B cell (primary cell): ENCODE data around the gene KIAA1191. TPM values are rescaled to one million over a fixed set of nuclear protein-coding genes. Genes with fewer than 3 reads are reported as not detected.

Source experiments
- ATAC-seq: fragments of 200-7000 bp; cut with Tn5 transposase; one replicate; pipeline ENCODE4 v1.10.0; 2021; ENCODE audit warnings: low read depth, mild to moderate bottlenecking, moderate number of reproducible peaks, moderate library complexity
- CTCF ChIA-PET: fragments of 350-600 bp; sonication (Branson Sonifier 250); formaldehyde crosslinking; loops from one replicate; lab custom pipeline; 2021; ENCODE audit warnings: antibody characterized with exemption, inconsistent platforms; lab: Charles Lee
- POLR2A ChIA-PET: fragments of 350-600 bp; sonication (Branson Sonifier 250); formaldehyde crosslinking; loops from one replicate; lab custom pipeline; 2021; ENCODE audit warnings: antibody characterized with exemption; lab: Charles Lee
- DNase-seq: peaks from one replicate; pipeline ENCODE4 v3.0.0; 2013
- H2AFZ ChIP-seq: 2 replicates; pipeline ENCODE4 v1.6.1; 2012; ENCODE audit warnings: mild to moderate bottlenecking, low read depth, low read length; ENCODE audit not compliant: insufficient read depth, poor library complexity, severe bottlenecking
- H3K27ac ChIP-seq, 2 donors: 1 replicate in 1 of 2; 2 replicates in 1 of 2; pipeline ENCODE4 v1.5.1; 2012 to 2013; ENCODE audit warnings: low read length in 2 of 2, mild to moderate bottlenecking in 2 of 2, moderate library complexity in 1 of 2
- H3K27me3 ChIP-seq, 4 experiments: fragments of 200-600 bp in 1 of 4; sonication (generic) in 1 of 4; replicated peaks in 1 of 4; 1 replicate in 2 of 4; 2 replicates in 2 of 4; pipeline versions ENCODE4 v1.6.1 to v1.7.0; 2013 to 2016; ENCODE audit warnings: low read length in 3 of 4, mild to moderate bottlenecking in 2 of 4, mixed read lengths in 1 of 4, moderate library complexity in 1 of 4; ENCODE audit not compliant: insufficient read depth in 4 of 4, control insufficient read depth in 3 of 4; ENCODE audit errors: control extremely low read depth in 1 of 4
- H3K36me3 ChIP-seq, 2 experiments: replicated peaks in 1 of 2; 1 replicate in 1 of 2; 2 replicates in 1 of 2; pipeline versions ENCODE4 v1.6.1 to v1.7.1; 2013; ENCODE audit warnings: low read length in 1 of 2; ENCODE audit not compliant: insufficient read depth in 2 of 2, control insufficient read depth in 1 of 2; ENCODE audit errors: control extremely low read depth in 1 of 2, extremely low read depth in 1 of 2
- H3K4me1 ChIP-seq, 2 donors: fragments of 200-600 bp in 1 of 2; sonication (generic) in 1 of 2; 1 replicate in 1 of 2; 2 replicates in 1 of 2; pipeline versions ENCODE4 v1.5.1 to v1.6.1; 2013 to 2017; ENCODE audit warnings: low read length in 2 of 2; ENCODE audit not compliant: control insufficient read depth in 2 of 2, insufficient read depth in 2 of 2
- H3K4me2 ChIP-seq: replicated peaks from 2 replicates; pipeline ENCODE3; 2012; ENCODE audit warnings: mild to moderate bottlenecking, low read depth, low read length; ENCODE audit not compliant: poor library complexity, severe bottlenecking
- H3K4me3 ChIP-seq, 5 experiments: fragments of 200-600 bp in 1 of 5; sonication (generic) in 1 of 5; 1 replicate in 3 of 5; 2 replicates in 2 of 5; pipeline versions ENCODE4 v1.5.1 to v1.7.0; 2011 to 2016; ENCODE audit warnings: low read length in 4 of 5, mild to moderate bottlenecking in 4 of 5, low read depth in 2 of 5, control low read depth in 1 of 5, moderate library complexity in 1 of 5; ENCODE audit not compliant: insufficient read depth in 1 of 5; ENCODE audit errors: control extremely low read depth in 1 of 5, extremely low read depth in 1 of 5
- H3K79me2 ChIP-seq: fragments of 200-600 bp; sonication (generic); one replicate; pipeline ENCODE4 v1.6.0; 2016; ENCODE audit warnings: low read length; ENCODE audit not compliant: control insufficient read depth, insufficient read depth
- H3K9ac ChIP-seq: fragments of 200-600 bp; sonication (generic); 2 replicates; pipeline ENCODE4 v1.6.1; 2017; ENCODE audit warnings: mild to moderate bottlenecking, low read length, moderate library complexity
- H3K9me3 ChIP-seq, 3 donors: one replicate each; pipeline versions ENCODE4 v1.6.1 to v1.7.1; 2013; ENCODE audit warnings: low read length in 2 of 3; ENCODE audit not compliant: control insufficient read depth in 2 of 3, insufficient read depth in 1 of 3; ENCODE audit errors: control extremely low read depth in 1 of 3
- H4K20me1 ChIP-seq: 2 replicates; pipeline ENCODE4 v1.6.0; 2012; ENCODE audit warnings: mild to moderate bottlenecking, low read length; ENCODE audit not compliant: insufficient read depth, control insufficient read depth, poor library complexity, severe bottlenecking
- H3K27ac Mint-ChIP-seq: one replicate; pipeline ENCODE4 v1.8.0; 2021; ENCODE audit warnings: mixed read lengths
- H3K27me3 Mint-ChIP-seq: one replicate; pipeline ENCODE4 v1.8.0; 2021; ENCODE audit warnings: mixed read lengths
- H3K4me1 Mint-ChIP-seq: one replicate; pipeline ENCODE4 v1.8.0; 2021; ENCODE audit warnings: mixed read lengths
- H3K4me3 Mint-ChIP-seq: one replicate; pipeline ENCODE4 v1.8.0; 2021; ENCODE audit warnings: mixed read lengths
- H3K9me3 Mint-ChIP-seq: one replicate; pipeline ENCODE4 v1.8.0; 2022; ENCODE audit warnings: mixed read lengths; ENCODE audit not compliant: insufficient read depth
- EZH2 ChIP-seq: IDR thresholded peaks from 2 replicates; pipeline ENCODE4 v1.6.1; 2012; ENCODE audit warnings: borderline replicate concordance, low read depth, mild to moderate bottlenecking, moderate library complexity, low read length; ENCODE audit not compliant: insufficient read depth, poor library complexity, severe bottlenecking
- WGBS: methylation state at CpG from one replicate; pipeline ENCODE4 v1.1.5; 2013; ENCODE audit warnings: missing lambda C conversion rate; ENCODE audit not compliant: insufficient coverage; 5-methylcytosine and 5-hydroxymethylcytosine counted together
- intact Hi-C: fragments of 100-400 bp; cut with micrococcal nuclease; formaldehyde crosslinking; loops from one replicate; pipeline ENCODE4 v1.10.0; 2022
- polyA plus RNA-seq: library from polyadenylated mRNA; depleted of rRNA; stranded (reverse); fragments of >200 nt; gene quantifications from 2 replicates; pipeline ENCODE4 v1.2.3, GENCODE V29; 2012
- total RNA-seq, 2 donors: library from RNA; stranded (reverse); fragments of 120-200 nt in 1 of 2; gene quantifications; 1 replicate in 1 of 2; 2 replicates in 1 of 2; pipeline versions ENCODE4 v1.2.3 to v1.2.4, GENCODE V29; 2013 to 2022
- TF ChIP-seq, protein P1 (sequence below): fragments of 200-600 bp; IDR thresholded peaks from one replicate; pipeline ENCODE4 v1.8.0; 2022; ENCODE audit warnings: antibody characterized with exemption, mild to moderate bottlenecking

KIAA1191 gene
- total and polyA plus RNA-seq, 2 donors (not counting 1 experiment from before 2014, with no cell fraction given): 61.2 to 82.9 TPM

DNA sequence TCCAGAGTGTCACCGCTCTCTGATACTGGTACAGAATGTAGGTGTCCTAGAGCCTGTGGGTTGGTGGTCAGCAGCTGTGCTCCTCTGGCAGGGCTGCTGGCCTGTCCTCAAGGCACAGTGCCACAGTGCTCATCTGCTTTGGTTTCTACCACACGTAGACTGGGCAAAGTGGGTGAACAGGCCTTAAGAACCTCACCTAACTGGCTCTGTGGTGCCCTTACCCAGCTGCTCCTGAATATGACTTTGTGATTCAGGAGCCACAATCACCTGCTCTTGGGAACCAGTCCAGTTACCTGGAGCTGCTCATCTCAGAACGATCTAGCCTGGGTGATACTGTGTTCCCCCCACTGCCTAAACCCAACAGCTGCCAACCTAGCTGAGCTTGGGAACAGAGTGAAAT lies 20.4 kb upstream of the KIAA1191 start:
- ChIA-PET CTCF (no interaction called here), POLR2A (interaction anchor here (0.8 kb wide), 1 partner anchor 20 kb away, joined by 4 read pairs; no protein-coding TSS in a partner anchor)
- ATAC-seq (no peak), DNase-seq (no peak)
- H3K4me1 Mint-ChIP-seq: peaks cover 16% of the 10 kb centered on the region
- Histone ChIP-seq H3K9ac (no peak overlapping the region), H3K9me3 (no peaks in the 10 kb centered on the region), H3K4me3 (no peak overlapping the region), H3K27ac (no peak overlapping the region), H3K4me1 (peaks cover 12 to 13% of the 10 kb centered on the region in 2 donors), H3K36me3 (peaks cover 5 to 56% of the 10 kb centered on the region in 2 experiments), H3K4me2 (no peak overlapping the region), H4K20me1 (peaks cover 9% of the 10 kb centered on the region), H3K27me3 (no peaks in the 10 kb centered on the region), H2AFZ (no peak overlapping the region), H3K79me2 (peaks cover 19% of the 10 kb centered on the region)
- WGBS: 87% methylated on average over 3 of the region's 3 CpGs
- H3K9me3 Mint-ChIP-seq: no peaks in the 10 kb centered on the region
- no peak overlapping the region for H3K27ac Mint-ChIP-seq
- intact Hi-C loops: loop anchor here (10.0 kb wide), 1 partner anchor 147 kb away; the partner anchor contains the start of gene SIMC1
- H3K27me3 Mint-ChIP-seq: no peaks in the 10 kb centered on the region
- no peak for TF ChIP-seq EZH2
- TF ChIP-seq, protein P1, sequence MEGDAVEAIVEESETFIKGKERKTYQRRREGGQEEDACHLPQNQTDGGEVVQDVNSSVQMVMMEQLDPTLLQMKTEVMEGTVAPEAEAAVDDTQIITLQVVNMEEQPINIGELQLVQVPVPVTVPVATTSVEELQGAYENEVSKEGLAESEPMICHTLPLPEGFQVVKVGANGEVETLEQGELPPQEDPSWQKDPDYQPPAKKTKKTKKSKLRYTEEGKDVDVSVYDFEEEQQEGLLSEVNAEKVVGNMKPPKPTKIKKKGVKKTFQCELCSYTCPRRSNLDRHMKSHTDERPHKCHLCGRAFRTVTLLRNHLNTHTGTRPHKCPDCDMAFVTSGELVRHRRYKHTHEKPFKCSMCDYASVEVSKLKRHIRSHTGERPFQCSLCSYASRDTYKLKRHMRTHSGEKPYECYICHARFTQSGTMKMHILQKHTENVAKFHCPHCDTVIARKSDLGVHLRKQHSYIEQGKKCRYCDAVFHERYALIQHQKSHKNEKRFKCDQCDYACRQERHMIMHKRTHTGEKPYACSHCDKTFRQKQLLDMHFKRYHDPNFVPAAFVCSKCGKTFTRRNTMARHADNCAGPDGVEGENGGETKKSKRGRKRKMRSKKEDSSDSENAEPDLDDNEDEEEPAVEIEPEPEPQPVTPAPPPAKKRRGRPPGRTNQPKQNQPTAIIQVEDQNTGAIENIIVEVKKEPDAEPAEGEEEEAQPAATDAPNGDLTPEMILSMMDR: no peak
- no peak overlapping the region for H3K4me3 Mint-ChIP-seq

GRCh38 chr5:176381423-176381822 lies 19.9 kb upstream of the KIAA1191 start:
- H3K79me2 ChIP-seq: peaks cover 14% of the 10 kb centered on the region
- ChIA-PET POLR2A (no interaction called here), CTCF (interaction anchor here (0.7 kb wide), 1 partner anchor 11 kb away, joined by 6 read pairs; no protein-coding TSS in a partner anchor)
- Mint-ChIP-seq H3K4me1 (peaks cover 13% of the 10 kb centered on the region), H3K27ac (no peak overlapping the region), H3K27me3 (no peaks in the 10 kb centered on the region), H3K4me3 (no peak overlapping the region), H3K9me3 (no peaks in the 10 kb centered on the region)
- peaks cover 8% of the 10 kb centered on the region in 2 donors for H3K4me1 ChIP-seq
- H3K9me3 ChIP-seq: no peaks in the 10 kb centered on the region
- no peak for TF ChIP-seq EZH2
- TF ChIP-seq, protein P1: no peak
- H3K4me2 ChIP-seq: no peak overlapping the region
- DNase-seq: no peak
- H3K27ac ChIP-seq: no peak overlapping the region
- no peak overlapping the region for H2AFZ ChIP-seq
- no peak overlapping the region for H3K4me3 ChIP-seq
- no peak for ATAC-seq
- peaks cover 9% of the 10 kb centered on the region for H4K20me1 ChIP-seq
- H3K9ac ChIP-seq: no peak overlapping the region
- H3K27me3 ChIP-seq: no peaks in the 10 kb centered on the region
- 94% methylated on average over 3 of the region's 3 CpGs for WGBS
- intact Hi-C loops: loop anchor here (10.0 kb wide), 1 partner anchor 147 kb away; the partner anchor contains the start of gene SIMC1
- peaks cover 5 to 50% of the 10 kb centered on the region in 2 experiments for H3K36me3 ChIP-seq
